WTC11 (cell line): ENCODE measurements around the gene CARMIL1. TPM values are rescaled to one million over a fixed set of nuclear protein-coding genes. Genes with fewer than 3 reads are reported as not detected.
A peak's percentile ranks its signal among the peaks of the same experiment; 100 is the strongest.

ENCODE experiments used
- ATAC-seq: fragments of 200-7000 bp; cut with Tn5 transposase; 2 replicates; pipeline ENCODE4 v1.10.0; 2021; ENCODE audit warnings: mild to moderate bottlenecking, moderate library complexity
- CTCF ChIA-PET: fragments of 300-600 bp; sonication (Branson Sonifier 250); formaldehyde crosslinking; loops from one replicate; lab custom pipeline; 2021; ENCODE audit warnings: antibody characterized with exemption; lab: Charles Lee
- POLR2A ChIA-PET: fragments of 350-600 bp; sonication (Branson Sonifier 250); formaldehyde crosslinking; loops from one replicate; lab custom pipeline; 2021; ENCODE audit warnings: antibody characterized with exemption; lab: Charles Lee
- DNase-seq: peaks from one replicate; pipeline ENCODE4 v3.0.0; 2021; ENCODE audit warnings: low spot score
- H3K27ac Mint-ChIP-seq: 2 replicates; pipeline ENCODE4 v1.8.0; 2021; ENCODE audit warnings: mixed read lengths
- H3K27me3 Mint-ChIP-seq: 2 replicates; pipeline ENCODE4 v1.8.0; 2021; ENCODE audit warnings: low read depth, mild to moderate bottlenecking, moderate library complexity, mixed read lengths
- H3K36me3 Mint-ChIP-seq: 2 replicates; pipeline ENCODE4 v1.8.0; 2021; ENCODE audit warnings: mixed read lengths
- H3K4me1 Mint-ChIP-seq: 2 replicates; pipeline ENCODE4 v1.8.0; 2022; ENCODE audit warnings: mixed read lengths
- H3K4me3 Mint-ChIP-seq: 2 replicates; pipeline ENCODE4 v1.8.0; 2021; ENCODE audit warnings: mild to moderate bottlenecking, moderate library complexity, mixed read lengths
- H3K9me3 Mint-ChIP-seq: 2 replicates; pipeline ENCODE4 v1.8.0; 2021; ENCODE audit warnings: mixed read lengths
- AR ChIP-seq: fragments of 250-450 bp; sonication (Bioruptor Pico); IDR thresholded peaks from 2 replicates; pipeline ENCODE4 v1.9.0; 2021; ENCODE audit warnings: mild to moderate bottlenecking
- CTCF ChIP-seq: fragments of 200-600 bp; IDR thresholded peaks from 2 replicates; pipeline ENCODE4 v1.8.0; 2022; ENCODE audit warnings: antibody characterized with exemption
- ERG ChIP-seq: fragments of 250-450 bp; sonication (Bioruptor Pico); IDR thresholded peaks from 2 replicates; pipeline ENCODE4 v1.8.0; 2021; ENCODE audit warnings: mild to moderate bottlenecking
- HMGA2 ChIP-seq: fragments of 250-450 bp; sonication (Bioruptor Pico); IDR thresholded peaks from 2 replicates; pipeline ENCODE4 v1.4.0; 2021; ENCODE audit warnings: mild to moderate bottlenecking, moderate library complexity
- IRF1 ChIP-seq: sonication (generic); formaldehyde crosslinking; IDR thresholded peaks from 2 replicates; pipeline ENCODE4 v1.8.0; 2023; ENCODE audit warnings: missing genetic modification reagents
- MAX ChIP-seq: sonication (generic); formaldehyde crosslinking; IDR thresholded peaks from 2 replicates; pipeline ENCODE4 v1.8.0; 2022; ENCODE audit warnings: mild to moderate bottlenecking, missing genetic modification reagents
- MYBL2 ChIP-seq: sonication (generic); formaldehyde crosslinking; IDR thresholded peaks from 2 replicates; pipeline ENCODE4 v1.8.1; 2023; ENCODE audit warnings: mild to moderate bottlenecking, moderate library complexity, missing genetic modification reagents
- NFE2L1 ChIP-seq: sonication (generic); formaldehyde crosslinking; IDR thresholded peaks from 2 replicates; pipeline ENCODE4 v1.8.1; 2023; ENCODE audit warnings: missing genetic modification reagents
- NFYB ChIP-seq: sonication (generic); formaldehyde crosslinking; conservative IDR thresholded peaks from 2 replicates; pipeline ENCODE4 v1.8.0; 2022; ENCODE audit warnings: low read depth, missing genetic modification reagents
- NR3C1 ChIP-seq: sonication (generic); formaldehyde crosslinking; conservative IDR thresholded peaks from 2 replicates; pipeline ENCODE4 v1.8.1; 2023; ENCODE audit warnings: low read depth, mild to moderate bottlenecking, missing genetic modification reagents
- OVOL2 ChIP-seq: fragments of 250-450 bp; sonication (Bioruptor Pico); IDR thresholded peaks from 2 replicates; pipeline ENCODE4 v1.9.0; 2021; ENCODE audit warnings: mild to moderate bottlenecking, borderline replicate concordance
- PRDM15 ChIP-seq: sonication (generic); formaldehyde crosslinking; IDR thresholded peaks from 2 replicates; pipeline ENCODE4 v1.8.0; 2022; ENCODE audit warnings: missing genetic modification reagents
- PREB ChIP-seq: sonication (generic); formaldehyde crosslinking; IDR thresholded peaks from 2 replicates; pipeline ENCODE4 v1.8.1; 2022; ENCODE audit warnings: mild to moderate bottlenecking, missing genetic modification reagents, moderate library complexity, borderline replicate concordance
- SP1 ChIP-seq: sonication (generic); formaldehyde crosslinking; conservative IDR thresholded peaks from 2 replicates; pipeline ENCODE4 v1.8.1; 2022; ENCODE audit warnings: missing genetic modification reagents
- ZMAT4 ChIP-seq: fragments of 250-450 bp; sonication (Bioruptor Pico); IDR thresholded peaks from 2 replicates; pipeline ENCODE4 v1.9.0; 2021; ENCODE audit warnings: mild to moderate bottlenecking
- ZNF121 ChIP-seq: sonication (generic); formaldehyde crosslinking; IDR thresholded peaks from 2 replicates; pipeline ENCODE4 v1.8.0; 2023; ENCODE audit warnings: missing genetic modification reagents
- ZNF232 ChIP-seq: sonication (generic); formaldehyde crosslinking; IDR thresholded peaks from 2 replicates; pipeline ENCODE4 v1.8.0; 2022; ENCODE audit warnings: mild to moderate bottlenecking, missing genetic modification reagents
- ZNF425 ChIP-seq: fragments of 250-450 bp; sonication (Bioruptor Pico); conservative IDR thresholded peaks from 2 replicates; pipeline ENCODE4 v1.9.0; 2021; ENCODE audit warnings: mild to moderate bottlenecking
- total RNA-seq: library from RNA; stranded (reverse); gene quantifications from 3 replicates; pipeline ENCODE4 v1.2.3, GENCODE V29; 2021

CARMIL1 gene
- total RNA-seq, 1 experiment from 2014 or later, result 36.2 TPM

- peaks cover 16% of the 10 kb centered on the region for H3K4me1 Mint-ChIP-seq
- CTCF ChIA-PET, result interaction anchor here (0.6 to 2.6 kb wide), 25 partner anchors 9 to 266 kb away, joined by 3 to 40 read pairs (median 3); partner anchors contain the start of gene CARMIL1
- H3K27me3 Mint-ChIP-seq, result no peaks in the 10 kb centered on the region
- no peak for TF ChIP-seq IRF1 (CRISPR knock-in tag)
- TF ChIP-seq HMGA2 (CRISPR knock-in tag), result peak; percentile 13; the same call in 1 of the 2 replicates
- TF ChIP-seq MAX, result 0 out of 2 replicates have a peak, but pooled peaks have one; percentile 23
- no peak for TF ChIP-seq PRDM15 (CRISPR knock-in tag)
- TF ChIP-seq CTCF, result peak; percentile 64
- TF ChIP-seq SP1, result 0 out of 2 replicates have a peak, but pooled peaks have one; percentile 41
- TF ChIP-seq ZNF425 (CRISPR knock-in tag), result no peak
- TF ChIP-seq OVOL2 (CRISPR knock-in tag), result no peak
- TF ChIP-seq PREB (CRISPR knock-in tag), result no peak
- TF ChIP-seq NFE2L1 (CRISPR knock-in tag), result no peak
- no peak for TF ChIP-seq ZMAT4 (CRISPR knock-in tag)
- TF ChIP-seq MYBL2 (CRISPR knock-in tag), result no peak
- ATAC-seq (peak; percentile 100), DNase-seq (peak; percentile 86)
- H3K27ac Mint-ChIP-seq, result peak overlapping the region; percentile 73
- no peak overlapping the region for H3K4me3 Mint-ChIP-seq
- POLR2A ChIA-PET, result interaction anchor here (0.6 kb wide), 1 partner anchor 211 kb away, joined by 3 read pairs; the partner anchor contains the start of gene CARMIL1
- H3K9me3 Mint-ChIP-seq, result no peaks in the 10 kb centered on the region
- no peaks in the 10 kb centered on the region for H3K36me3 Mint-ChIP-seq
Observed at GRCh38 chr6:25490018-25490801, 211.0 kb downstream of the CARMIL1 start.

- Mint-ChIP-seq H3K27ac (no peak overlapping the region), H3K4me1 (peaks cover 8% of the 10 kb centered on the region), H3K27me3 (no peaks in the 10 kb centered on the region), H3K9me3 (no peaks in the 10 kb centered on the region), H3K36me3 (no peaks in the 10 kb centered on the region), H3K4me3 (no peak overlapping the region)
- CTCF ChIA-PET, result interaction anchor here (1.3 kb wide), 1 partner anchor 214 kb away, joined by 5 read pairs; the partner anchor contains the start of gene CARMIL1
- no peak for DNase-seq
- POLR2A ChIA-PET, result no interaction called here
- no peak for ATAC-seq
- TF ChIP-seq NFYB (CRISPR knock-in tag) (no peak), OVOL2 (CRISPR knock-in tag) (no peak), ZNF232 (CRISPR knock-in tag) (no peak), AR (CRISPR knock-in tag) (no peak), ZNF121 (CRISPR knock-in tag) (no peak), ERG (CRISPR knock-in tag) (no peak), NR3C1 (CRISPR knock-in tag) (no peak)
Observed at GRCh38 chr6:25492951-25493350, 213.8 kb downstream of the CARMIL1 start.
